Hepatocyte (in vitro differentiated cells): ENCODE measurements around the gene PCSK4. TPM values are rescaled to one million over a fixed set of nuclear protein-coding genes. Genes with fewer than 3 reads are reported as not detected.

Experiments
- DNase-seq: peaks from one replicate; pipeline ENCODE4 v3.0.0-alpha.2; 2016; ENCODE audit warnings: low spot score
- H2AFZ ChIP-seq: fragments of 200-600 bp; sonication (generic); 2 replicates; pipeline ENCODE4 v1.6.0; 2016; ENCODE audit warnings: antibody characterized with exemption, mild to moderate bottlenecking
- H3K27ac ChIP-seq: fragments of 200-600 bp; sonication (generic); 2 replicates; pipeline ENCODE4 v1.5.1; 2016; ENCODE audit warnings: mild to moderate bottlenecking
- H3K27me3 ChIP-seq: fragments of 200-600 bp; sonication (generic); 2 replicates; pipeline ENCODE4 v1.6.1; 2016
- H3K36me3 ChIP-seq: fragments of 200-600 bp; sonication (generic); replicated peaks from 2 replicates; pipeline ENCODE4 v1.5.1; 2016; ENCODE audit warnings: low read depth; ENCODE audit not compliant: insufficient read depth
- H3K4me1 ChIP-seq: fragments of 200-600 bp; sonication (generic); 2 replicates; pipeline ENCODE4 v1.5.1; 2016; ENCODE audit warnings: mild to moderate bottlenecking, moderate library complexity; ENCODE audit not compliant: insufficient read depth
- H3K4me2 ChIP-seq: fragments of 200-600 bp; sonication (generic); 2 replicates; pipeline ENCODE4 v1.6.0; 2016
- H3K4me3 ChIP-seq: fragments of 200-600 bp; sonication (generic); 2 replicates; pipeline ENCODE4 v1.5.1; 2016; ENCODE audit warnings: mild to moderate bottlenecking
- H3K79me2 ChIP-seq: fragments of 200-600 bp; sonication (generic); 2 replicates; pipeline ENCODE4 v1.6.0; 2017; ENCODE audit warnings: mild to moderate bottlenecking
- H3K9me2 ChIP-seq: fragments of 200-600 bp; sonication (generic); replicated peaks from 2 replicates; pipeline ENCODE4 v1.6.0; 2017; ENCODE audit warnings: mild to moderate bottlenecking; ENCODE audit not compliant: insufficient read depth
- H3K9me3 ChIP-seq: fragments of 200-600 bp; sonication (generic); 2 replicates; pipeline ENCODE4 v1.5.1; 2016; ENCODE audit warnings: low read depth, mild to moderate bottlenecking
- H4K20me1 ChIP-seq: fragments of 200-600 bp; sonication (generic); 2 replicates; pipeline ENCODE4 v1.6.0; 2016; ENCODE audit warnings: mild to moderate bottlenecking; ENCODE audit not compliant: insufficient read depth, poor library complexity, severe bottlenecking
- EZH2 ChIP-seq: fragments of 200-600 bp; sonication (generic); IDR thresholded peaks from 2 replicates; pipeline ENCODE4 v1.6.1; 2016; ENCODE audit warnings: antibody characterized with exemption, mild to moderate bottlenecking, borderline replicate concordance
- EZH2phosphoT487 ChIP-seq: fragments of 200-600 bp; sonication (generic); IDR thresholded peaks from one replicate; pipeline ENCODE4 v1.6.1; 2018; ENCODE audit warnings: antibody characterized with exemption, mild to moderate bottlenecking, low read depth, moderate library complexity; ENCODE audit not compliant: unreplicated experiment, severe bottlenecking
- WGBS: methylation state at CpG from one replicate; pipeline ENCODE4 v1.1.6; 2016; ENCODE audit warnings: low lambda C conversion rate; ENCODE audit errors: missing lambda C conversion rate; 5-methylcytosine and 5-hydroxymethylcytosine counted together
- polyA plus RNA-seq: library from polyadenylated mRNA; unstranded; fragments of >200 nt; fragmentation: Nextera tagmentation; extraction: Ambion mirVana; gene quantifications from 2 replicates; pipeline ENCODE4 v1.2.1, GENCODE V29; 2016
- total RNA-seq: library from RNA; depleted of rRNA; stranded (reverse); fragments of >200 nt; gene quantifications from 2 replicates; pipeline ENCODE4 v1.2.3, GENCODE V29; 2014
- TF ChIP-seq, protein P1 (sequence below): fragments of 200-600 bp; sonication (generic); IDR thresholded peaks from 2 replicates; pipeline ENCODE4 v1.5.1; 2016; ENCODE audit warnings: antibody characterized with exemption, mild to moderate bottlenecking; ENCODE audit not compliant: poor library complexity

The PCSK4 gene
- total and polyA plus RNA-seq, 2 experiments from 2014 or later = 7.7 to 9.6 TPM

DNA sequence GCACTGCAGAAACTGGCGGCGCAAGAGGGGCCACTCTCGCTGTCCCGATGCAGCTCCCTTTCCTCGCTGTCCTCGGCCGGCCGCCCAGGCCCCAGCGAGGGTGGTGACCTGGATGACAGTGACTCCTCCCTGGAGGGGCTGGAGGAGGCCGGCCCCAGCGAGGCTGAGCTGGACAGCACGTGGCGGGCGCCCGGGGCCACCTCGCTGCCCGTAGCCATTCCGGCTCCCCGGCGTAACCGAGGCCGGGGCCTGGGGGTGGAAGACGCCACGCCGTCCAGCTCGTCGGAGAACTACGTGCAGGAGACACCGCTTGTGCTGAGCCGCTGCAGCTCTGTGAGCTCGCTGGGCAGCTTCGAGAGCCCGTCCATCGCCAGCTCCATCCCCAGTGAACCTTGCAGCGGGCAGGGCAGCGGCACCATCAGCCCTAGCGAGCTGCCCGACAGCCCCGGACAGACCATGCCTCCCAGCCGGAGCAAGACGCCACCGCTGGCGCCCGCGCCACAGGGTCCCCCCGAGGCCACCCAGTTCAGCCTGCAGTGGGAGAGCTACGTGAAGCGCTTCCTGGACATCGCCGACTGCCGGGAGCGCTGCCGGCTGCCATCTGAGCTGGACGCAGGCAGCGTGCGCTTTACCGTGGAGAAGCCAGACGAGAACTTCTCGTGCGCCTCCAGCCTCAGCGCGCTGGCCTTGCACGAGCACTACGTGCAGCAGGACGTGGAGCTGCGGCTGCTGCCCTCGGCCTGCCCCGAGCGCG, 23.5 kb downstream of the PCSK4 start:
- H3K9me2 ChIP-seq = no peaks in the 10 kb centered on the region
- H4K20me1 ChIP-seq = peaks cover 63% of the 10 kb centered on the region
- no peaks in the 10 kb centered on the region for H3K79me2 ChIP-seq
- H3K4me3 ChIP-seq = no peak overlapping the region
- peaks cover 59% of the 10 kb centered on the region for H3K27me3 ChIP-seq
- 21% methylated on average over 68 of the region's 70 CpGs for WGBS
- H3K36me3 ChIP-seq = no peaks in the 10 kb centered on the region
- no peak overlapping the region for H2AFZ ChIP-seq
- H3K9me3 ChIP-seq = no peaks in the 10 kb centered on the region
- no peak overlapping the region for H3K27ac ChIP-seq
- DNase-seq = no peak
- TF ChIP-seq EZH2phosphoT487 (peak; percentile 28), EZH2 (peak; percentile 93)
- TF ChIP-seq, protein P1, sequence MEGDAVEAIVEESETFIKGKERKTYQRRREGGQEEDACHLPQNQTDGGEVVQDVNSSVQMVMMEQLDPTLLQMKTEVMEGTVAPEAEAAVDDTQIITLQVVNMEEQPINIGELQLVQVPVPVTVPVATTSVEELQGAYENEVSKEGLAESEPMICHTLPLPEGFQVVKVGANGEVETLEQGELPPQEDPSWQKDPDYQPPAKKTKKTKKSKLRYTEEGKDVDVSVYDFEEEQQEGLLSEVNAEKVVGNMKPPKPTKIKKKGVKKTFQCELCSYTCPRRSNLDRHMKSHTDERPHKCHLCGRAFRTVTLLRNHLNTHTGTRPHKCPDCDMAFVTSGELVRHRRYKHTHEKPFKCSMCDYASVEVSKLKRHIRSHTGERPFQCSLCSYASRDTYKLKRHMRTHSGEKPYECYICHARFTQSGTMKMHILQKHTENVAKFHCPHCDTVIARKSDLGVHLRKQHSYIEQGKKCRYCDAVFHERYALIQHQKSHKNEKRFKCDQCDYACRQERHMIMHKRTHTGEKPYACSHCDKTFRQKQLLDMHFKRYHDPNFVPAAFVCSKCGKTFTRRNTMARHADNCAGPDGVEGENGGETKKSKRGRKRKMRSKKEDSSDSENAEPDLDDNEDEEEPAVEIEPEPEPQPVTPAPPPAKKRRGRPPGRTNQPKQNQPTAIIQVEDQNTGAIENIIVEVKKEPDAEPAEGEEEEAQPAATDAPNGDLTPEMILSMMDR = no peak
- peaks cover 42% of the 10 kb centered on the region for H3K4me1 ChIP-seq
- H3K4me2 ChIP-seq = peak overlapping the region; percentile 66

DNA sequence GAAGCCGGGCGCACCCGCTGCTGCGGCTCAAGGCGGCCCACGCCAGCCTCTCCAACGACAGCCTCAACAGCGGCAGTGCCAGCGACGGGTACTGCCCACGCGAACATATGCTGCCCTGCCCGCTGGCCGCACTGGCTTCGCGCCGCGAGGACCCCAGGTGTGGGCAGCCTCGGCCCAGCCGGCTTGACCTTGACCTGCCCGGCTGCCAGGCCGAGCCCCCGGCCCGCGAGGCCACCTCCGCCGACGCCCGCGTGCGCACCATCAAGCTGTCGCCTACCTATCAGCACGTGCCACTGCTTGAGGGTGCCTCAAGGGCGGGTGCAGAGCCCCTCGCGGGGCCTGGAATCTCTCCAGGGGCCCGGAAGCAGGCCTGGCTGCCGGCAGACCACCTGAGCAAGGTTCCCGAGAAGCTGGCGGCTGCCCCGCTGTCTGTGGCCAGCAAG, 24.1 kb downstream of the PCSK4 start:
- Histone ChIP-seq H3K79me2 (no peaks in the 10 kb centered on the region), H3K9me2 (no peaks in the 10 kb centered on the region), H4K20me1 (peaks cover 57% of the 10 kb centered on the region), H3K4me1 (peaks cover 38% of the 10 kb centered on the region), H3K36me3 (no peaks in the 10 kb centered on the region), H3K27ac (no peak overlapping the region), H3K27me3 (peaks cover 53% of the 10 kb centered on the region), H3K4me2 (peak overlapping the region; percentile 73), H2AFZ (no peak overlapping the region), H3K4me3 (no peak overlapping the region), H3K9me3 (no peaks in the 10 kb centered on the region)
- DNase-seq = no peak
- WGBS = 40% methylated on average over 39 of the region's 41 CpGs
- TF ChIP-seq EZH2phosphoT487 (no peak), EZH2 (no peak)
- TF ChIP-seq, protein P1 = no peak

DNA sequence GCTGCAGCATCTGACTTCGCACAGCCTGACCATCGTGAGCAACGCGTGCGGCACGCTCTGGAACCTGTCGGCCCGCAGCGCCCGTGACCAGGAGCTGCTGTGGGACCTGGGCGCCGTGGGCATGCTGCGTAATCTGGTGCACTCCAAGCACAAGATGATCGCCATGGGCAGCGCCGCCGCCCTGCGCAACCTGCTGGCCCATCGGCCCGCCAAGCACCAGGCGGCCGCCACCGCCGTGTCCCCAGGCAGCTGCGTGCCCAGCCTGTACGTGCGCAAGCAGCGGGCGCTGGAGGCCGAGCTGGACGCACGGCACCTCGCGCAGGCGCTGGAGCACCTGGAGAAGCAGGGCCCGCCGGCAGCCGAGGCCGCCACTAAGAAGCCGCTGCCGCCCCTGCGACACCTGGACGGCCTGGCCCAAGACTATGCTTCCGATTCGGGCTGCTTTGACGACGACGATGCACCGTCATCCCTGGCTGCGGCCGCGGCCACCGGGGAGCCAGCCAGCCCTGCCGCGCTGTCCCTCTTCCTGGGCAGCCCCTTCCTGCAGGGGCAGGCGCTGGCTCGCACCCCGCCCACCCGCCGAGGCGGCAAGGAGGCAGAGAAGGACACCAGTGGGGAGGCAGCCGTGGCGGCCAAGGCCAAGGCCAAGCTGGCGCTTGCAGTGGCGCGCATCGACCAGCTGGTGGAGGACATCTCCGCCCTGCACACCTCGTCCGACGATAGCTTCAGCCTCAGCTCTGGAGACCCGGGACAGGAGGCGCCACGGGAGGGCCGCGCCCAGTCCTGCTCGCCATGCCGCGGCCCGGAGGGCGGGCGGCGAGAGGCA, 24.7 kb downstream of the PCSK4 start:
- no peak overlapping the region for H2AFZ ChIP-seq
- WGBS = 38% methylated on average over 64 of the region's 83 CpGs
- TF ChIP-seq EZH2phosphoT487 (peak; percentile 26), EZH2 (no peak)
- TF ChIP-seq, protein P1 = peak; percentile 55
- peaks cover 47% of the 10 kb centered on the region for H3K27me3 ChIP-seq
- no peak overlapping the region for H3K27ac ChIP-seq
- H4K20me1 ChIP-seq = peaks cover 50% of the 10 kb centered on the region
- DNase-seq = peak; percentile 85
- H3K36me3 ChIP-seq = no peaks in the 10 kb centered on the region
- H3K4me1 ChIP-seq = peaks cover 32% of the 10 kb centered on the region
- H3K4me3 ChIP-seq = no peak overlapping the region
- H3K9me2 ChIP-seq = no peaks in the 10 kb centered on the region
- peak overlapping the region; percentile 73 for H3K4me2 ChIP-seq
- no peaks in the 10 kb centered on the region for H3K79me2 ChIP-seq
- no peaks in the 10 kb centered on the region for H3K9me3 ChIP-seq
